Lower leg skin (tissue), 4 donors: ENCODE measurements around the gene PRPF6. TPM values are rescaled to one million over a fixed set of nuclear protein-coding genes. Genes with fewer than 3 reads are reported as not detected.

Source experiments
- DNase-seq, 2 donors: peaks; one replicate each; pipeline ENCODE4 v3.0.0-alpha.2; 2019; ENCODE audit warnings: low spot score in 2 of 2
- H3K4me3 ChIP-seq: fragments of 200-600 bp; sonication (generic); 2 replicates; pipeline ENCODE4 v1.5.1; 2017; ENCODE audit warnings: mild to moderate bottlenecking, low read depth; ENCODE audit not compliant: poor library complexity, severe bottlenecking
- POLR2A ChIP-seq, 2 donors: fragments of 450-650 bp; IDR thresholded peaks; one replicate each; pipeline ENCODE4 v1.6.1; 2016 to 2017; ENCODE audit warnings: antibody characterized with exemption in 2 of 2, mild to moderate bottlenecking in 1 of 2, moderate library complexity in 1 of 2
- WGBS, 2 donors: methylation state at CpG; one replicate each; pipeline ENCODE4 v1.1.5; 2018; 5-methylcytosine and 5-hydroxymethylcytosine counted together
- intact Hi-C: fragments of 100-400 bp; cut with DNase I; formaldehyde crosslinking; loops from one replicate; pipeline ENCODE4 v1.15.0; 2023; ENCODE audit warnings: low total_unique reads
- total RNA-seq, 4 donors: library from RNA; depleted of rRNA; stranded (reverse); fragments of >200 nt; gene quantifications; one replicate each; pipeline ENCODE4 v1.1.0, GENCODE V29; 2016
- TF ChIP-seq, protein P1 (sequence below), 3 donors: fragments of 450-650 bp; IDR thresholded peaks; one replicate each; pipeline ENCODE4 v1.5.1; 2016; ENCODE audit warnings: antibody characterized with exemption in 3 of 3, mild to moderate bottlenecking in 3 of 3, moderate library complexity in 2 of 3

Gene PRPF6
- total RNA-seq, 4 donors from 2014 or later = 66.8 to 88.3 (median 79.1) TPM

GRCh38 chr20:64025101-64025825, 44.3 kb downstream of the PRPF6 start:
- intact Hi-C loops = no loop called here
- no peak for TF ChIP-seq POLR2A (IDR thresholded peaks at IDR 0.05)
- TF ChIP-seq, protein P1, sequence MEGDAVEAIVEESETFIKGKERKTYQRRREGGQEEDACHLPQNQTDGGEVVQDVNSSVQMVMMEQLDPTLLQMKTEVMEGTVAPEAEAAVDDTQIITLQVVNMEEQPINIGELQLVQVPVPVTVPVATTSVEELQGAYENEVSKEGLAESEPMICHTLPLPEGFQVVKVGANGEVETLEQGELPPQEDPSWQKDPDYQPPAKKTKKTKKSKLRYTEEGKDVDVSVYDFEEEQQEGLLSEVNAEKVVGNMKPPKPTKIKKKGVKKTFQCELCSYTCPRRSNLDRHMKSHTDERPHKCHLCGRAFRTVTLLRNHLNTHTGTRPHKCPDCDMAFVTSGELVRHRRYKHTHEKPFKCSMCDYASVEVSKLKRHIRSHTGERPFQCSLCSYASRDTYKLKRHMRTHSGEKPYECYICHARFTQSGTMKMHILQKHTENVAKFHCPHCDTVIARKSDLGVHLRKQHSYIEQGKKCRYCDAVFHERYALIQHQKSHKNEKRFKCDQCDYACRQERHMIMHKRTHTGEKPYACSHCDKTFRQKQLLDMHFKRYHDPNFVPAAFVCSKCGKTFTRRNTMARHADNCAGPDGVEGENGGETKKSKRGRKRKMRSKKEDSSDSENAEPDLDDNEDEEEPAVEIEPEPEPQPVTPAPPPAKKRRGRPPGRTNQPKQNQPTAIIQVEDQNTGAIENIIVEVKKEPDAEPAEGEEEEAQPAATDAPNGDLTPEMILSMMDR (IDR thresholded peaks at IDR 0.05) = no peak
- 91 to 96% methylated on average over 17 to 18 of the region's 18 CpGs for WGBS, 2 donors
- no peak for DNase-seq
- no peak overlapping the region for H3K4me3 ChIP-seq

DNA sequence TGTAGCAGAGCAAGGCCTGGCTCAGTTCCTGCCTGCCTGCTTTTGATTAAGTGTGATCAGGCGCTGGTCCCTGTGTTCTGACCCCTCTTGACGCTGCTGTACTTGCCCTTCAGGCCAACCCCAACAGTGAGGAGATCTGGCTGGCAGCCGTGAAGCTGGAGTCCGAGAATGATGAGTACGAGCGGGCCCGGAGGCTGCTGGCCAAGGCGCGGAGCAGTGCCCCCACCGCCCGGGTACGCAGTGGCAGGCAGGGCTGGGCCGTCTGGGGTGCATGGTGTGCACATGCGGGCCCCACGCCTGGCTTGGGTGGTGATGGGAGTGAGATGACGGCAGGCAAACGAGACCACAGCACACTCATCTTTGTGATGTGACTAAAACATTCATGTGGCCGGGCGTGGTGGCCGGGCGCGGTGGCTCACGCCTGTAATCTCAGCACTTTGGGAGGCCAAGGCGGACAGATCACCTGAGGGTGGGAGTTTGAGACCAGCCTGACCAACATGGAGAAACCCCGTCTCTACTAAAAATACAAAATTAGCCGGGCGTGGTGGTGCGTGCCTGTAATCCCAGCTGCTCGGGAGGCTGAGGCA, 45.0 kb downstream of the PRPF6 start:
- 83 to 88% methylated on average over 25 to 29 of the region's 29 CpGs for WGBS, 2 donors
- TF ChIP-seq, protein P1 (IDR thresholded peaks at IDR 0.05) = no peak
- no peak for TF ChIP-seq POLR2A (IDR thresholded peaks at IDR 0.05)
- no peak overlapping the region for H3K4me3 ChIP-seq
- no peak for DNase-seq
- intact Hi-C loops = no loop called here

DNA sequence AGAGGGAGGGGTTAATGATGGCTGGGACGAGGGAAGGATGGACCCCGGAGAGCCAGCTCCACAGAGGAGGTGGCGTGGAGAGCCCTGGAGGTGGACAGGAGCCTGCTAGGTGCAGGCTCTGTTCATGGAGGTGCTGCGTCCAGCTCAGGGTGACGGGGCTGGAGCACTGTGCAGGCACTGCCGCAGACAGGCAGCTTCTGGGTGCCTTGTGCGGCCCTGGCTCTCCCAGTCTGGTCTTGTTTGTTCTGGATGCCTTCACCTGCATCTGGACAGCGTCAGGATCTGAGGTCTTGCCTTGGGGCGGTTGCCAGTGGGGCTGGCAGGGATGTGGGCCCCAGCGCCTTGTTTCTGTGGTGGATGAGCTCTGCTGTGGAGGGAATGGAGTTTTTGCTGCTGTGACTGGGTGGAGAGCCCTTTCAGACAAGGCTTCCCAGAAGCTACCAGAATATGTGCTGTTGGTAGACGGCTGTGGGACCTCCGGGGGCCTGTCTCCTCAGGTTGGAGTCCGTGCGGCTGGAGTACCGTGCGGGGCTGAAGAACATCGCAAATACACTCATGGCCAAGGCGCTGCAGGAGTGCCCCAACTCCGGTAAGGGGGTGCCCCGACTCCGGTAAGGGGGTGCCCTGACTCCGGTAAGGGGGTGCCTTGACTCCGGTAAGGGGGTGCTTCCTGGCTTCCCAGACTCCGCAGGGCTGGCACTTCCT, 47.2 kb downstream of the PRPF6 start:
- TF ChIP-seq POLR2A (IDR thresholded peaks at IDR 0.05) = no peak
- TF ChIP-seq, protein P1 (IDR thresholded peaks at IDR 0.05) = no peak
- no peak for DNase-seq
- WGBS, 2 donors = 91 to 97% methylated on average over 18 to 20 of the region's 24 CpGs
- no peak overlapping the region for H3K4me3 ChIP-seq
- intact Hi-C loops = no loop called here

DNA sequence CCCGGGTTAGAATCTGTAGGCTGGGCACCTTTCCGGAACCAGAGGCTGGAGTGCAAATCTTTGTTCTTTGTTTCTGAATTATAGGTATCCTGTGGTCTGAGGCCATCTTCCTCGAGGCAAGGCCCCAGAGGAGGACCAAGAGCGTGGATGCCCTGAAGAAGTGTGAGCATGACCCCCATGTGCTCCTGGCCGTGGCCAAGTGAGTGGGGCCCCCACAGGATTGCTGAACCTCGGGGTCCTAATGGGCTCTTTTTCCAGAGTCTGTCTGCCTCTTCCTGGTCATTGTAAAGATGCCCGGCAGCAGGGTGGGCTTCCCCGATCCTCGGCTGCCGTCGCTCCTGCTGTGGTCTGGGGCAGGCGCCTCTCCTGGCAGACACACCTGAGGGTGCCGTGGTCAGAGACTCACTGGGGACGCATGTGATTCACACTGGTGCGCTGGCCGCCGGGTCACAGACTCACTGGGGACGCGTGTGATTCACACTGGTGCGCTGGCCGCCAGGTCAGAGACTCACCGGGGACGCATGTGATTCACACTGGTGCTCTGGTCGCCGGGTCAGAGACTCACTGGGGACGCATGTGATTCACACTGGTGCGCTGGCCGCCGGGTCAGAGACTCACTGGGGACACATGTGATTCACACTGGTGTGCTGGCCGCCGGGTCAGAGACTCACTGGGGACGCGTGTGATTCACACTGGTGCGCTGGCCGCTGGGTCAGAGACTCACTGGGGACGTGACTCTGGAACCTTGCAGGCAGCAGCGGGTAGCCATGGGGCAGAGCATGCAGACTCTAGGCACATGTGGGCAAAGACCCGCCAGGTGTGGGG, 48.6 kb downstream of the PRPF6 start:
- TF ChIP-seq POLR2A (IDR thresholded peaks at IDR 0.05) = no peak
- TF ChIP-seq, protein P1 (IDR thresholded peaks at IDR 0.05) = no peak
- DNase-seq = no peak
- no peak overlapping the region for H3K4me3 ChIP-seq
- WGBS, 2 donors = 94 to 95% methylated on average over 28 to 30 of the region's 38 CpGs
- intact Hi-C loops = no loop called here

DNA sequence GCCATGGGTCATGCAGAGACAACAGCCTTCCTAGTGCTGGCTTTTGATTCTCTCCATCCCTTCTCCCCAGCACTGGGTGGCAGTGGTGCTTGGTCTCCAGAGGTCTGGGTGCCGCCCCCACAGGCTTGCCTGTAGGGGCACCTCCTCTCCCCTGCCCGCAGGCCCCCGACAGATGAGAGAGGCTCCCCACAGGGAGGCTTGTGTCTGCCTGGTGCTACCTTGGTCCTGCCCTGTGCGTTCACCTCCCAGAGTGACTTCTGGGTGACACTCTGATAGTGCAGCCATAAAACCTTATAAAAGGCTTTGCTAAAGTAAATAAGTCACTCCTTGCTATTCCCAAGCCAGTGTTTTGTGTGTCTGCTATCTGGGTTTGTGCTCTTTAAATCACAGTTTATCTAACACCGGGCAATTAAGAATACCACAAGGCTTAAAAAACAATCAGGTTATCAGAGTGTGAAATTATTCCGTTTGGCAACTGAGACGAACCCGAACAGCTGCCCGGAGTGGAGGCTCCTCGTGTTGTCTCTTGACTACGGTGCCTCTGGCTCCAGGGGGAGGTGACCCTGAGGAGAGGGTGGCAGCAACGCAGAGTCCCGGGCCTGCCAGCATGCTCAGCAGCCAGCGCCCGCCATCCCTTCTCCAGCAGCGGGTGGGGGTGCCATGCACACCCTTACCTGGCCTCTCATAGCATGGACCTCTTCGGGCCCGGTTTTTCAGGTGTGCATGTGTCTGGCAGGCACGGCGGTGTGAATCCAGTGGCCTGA, 49.6 kb downstream of the PRPF6 start:
- intact Hi-C loops = no loop called here
- DNase-seq = no peak
- 79 to 85% methylated on average over 19 to 20 of the region's 20 CpGs for WGBS, 2 donors
- no peak overlapping the region for H3K4me3 ChIP-seq
- TF ChIP-seq POLR2A (IDR thresholded peaks at IDR 0.05) = no peak
- TF ChIP-seq, protein P1 (IDR thresholded peaks at IDR 0.05) = no peak
